ENCODE data around the gene EXD3. TPM values are rescaled to one million over a fixed set of nuclear protein-coding genes. Genes with fewer than 3 reads are reported as not detected.

EXD3 gene
- total and polyA plus RNA-seq, 2 of the 4 experiments (the other 2 are of a cell fraction) = 1.1 to 7.4 TPM

DNA sequence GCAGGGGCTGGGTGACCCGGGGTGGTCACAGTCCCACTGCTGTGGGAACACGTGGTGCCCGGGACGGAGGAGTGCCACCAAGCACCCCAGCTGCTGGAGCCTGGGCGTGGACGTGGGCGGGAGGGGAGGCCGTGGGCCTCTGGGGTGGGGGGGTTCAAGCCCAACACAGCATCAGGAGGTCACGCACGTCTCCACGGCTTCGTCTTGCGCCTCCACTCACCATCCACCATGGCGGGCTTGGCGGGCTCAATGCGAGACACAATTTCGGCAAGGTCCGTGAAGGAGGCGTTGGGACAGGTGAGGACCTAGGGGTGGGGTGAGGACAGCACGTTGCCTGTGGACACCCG, 38.3 kb upstream of the EXD3 start:
- Histone ChIP-seq H3K79me1 (ENCODE audit: low read depth in 1 of 2, low read length in 2 of 2) (peaks cover 3 to 22% of the 10 kb centered on the region in 2 experiments; a peak in 3 of 4 replicates), H3K4me1 (ENCODE audit: control insufficient read depth, insufficient read depth, low read length) (peaks cover 16% of the 10 kb centered on the region), H3K4me3 (ENCODE audit: insufficient read depth, low read depth, low read length) (no peak overlapping the region), H3K9ac (ENCODE audit: low read depth, low read length) (no peak overlapping the region), H3K36me3 (ENCODE audit: control insufficient read depth, insufficient read depth, low read length) (peaks cover 5% of the 10 kb centered on the region; the same call in 1 of the 2 replicates), H3K9me1 (ENCODE audit: insufficient read depth, low read length) (no peaks in the 10 kb centered on the region), H3K14ac (replicated peaks; ENCODE audit: low read depth, low read length) (no peak overlapping the region), H2AFZ (replicated peaks; ENCODE audit: low read length, poor library complexity) (peak overlapping the region; percentile 49), H4K20me1 (ENCODE audit: insufficient read depth, low read length) (peaks cover 21% of the 10 kb centered on the region), H3K9me3 (ENCODE audit: control insufficient read depth, insufficient read depth, low read length) (no peaks in the 10 kb centered on the region), H2BK5ac (ENCODE audit: low read depth, low read length, poor library complexity, severe bottlenecking) (no peak overlapping the region), H2AK5ac (ENCODE audit: low read depth, low read length) (no peak overlapping the region), H3K27me3 (ENCODE audit: control insufficient read depth, insufficient read depth, low read length) (peaks cover 2% of the 10 kb centered on the region; the same call in 1 of the 2 replicates), H4K91ac (ENCODE audit: insufficient read depth, low read depth, low read length) (no peak overlapping the region), H2BK15ac (ENCODE audit: low read depth, low read length) (no peak overlapping the region), H3K18ac (ENCODE audit: low read depth, low read length) (no peak overlapping the region), H3K27ac (ENCODE audit: insufficient read depth, low read length) (no peak overlapping the region), H3K56ac (ENCODE audit: extremely low read depth, insufficient read depth, low read length) (no peak overlapping the region), H4K5ac (ENCODE audit: low read depth, low read length) (no peak overlapping the region), H4K8ac (ENCODE audit: low read depth in 2 of 2, low read length in 2 of 2) (no peak overlapping the region), H2BK20ac (ENCODE audit: low read depth, low read length) (no peak overlapping the region), H3K23ac (ENCODE audit: low read depth, low read length) (no peak overlapping the region), H2AK9ac (replicated peaks; ENCODE audit: low read depth, low read length, poor library complexity) (no peak overlapping the region), H3K4ac (ENCODE audit: low read depth, low read length) (no peak overlapping the region), H2BK120ac (ENCODE audit: low read depth, low read length) (no peak overlapping the region), H3K4me2 (ENCODE audit: low read depth, low read length) (no peak overlapping the region)
- DNase-seq (no peak), ATAC-seq (ENCODE audit: low read depth) (no peak)
- CTCF ChIA-PET = no interaction called here
- no TSS peak for BruUV-seq (replicated peaks)
- no CpG with 5 or more reads among the region's 21 CpGs for WGBS, 2 experiments (ENCODE audit: extremely low coverage in 2 of 2, insufficient read length in 1 of 2)
- in situ Hi-C loops (cut with MboI; ENCODE audit: low sequenced_read_pairs) = no loop called here
- intact Hi-C loops (cut with micrococcal nuclease) = no loop called here
- POLR2A ChIA-PET (ENCODE audit: unreplicated experiment) = no interaction called here
- dilution Hi-C loops (cut with HindIII; ENCODE audit: low sequenced_read_pairs, unreplicated experiment) = no loop called here
- TF ChIP-seq, protein P1, sequence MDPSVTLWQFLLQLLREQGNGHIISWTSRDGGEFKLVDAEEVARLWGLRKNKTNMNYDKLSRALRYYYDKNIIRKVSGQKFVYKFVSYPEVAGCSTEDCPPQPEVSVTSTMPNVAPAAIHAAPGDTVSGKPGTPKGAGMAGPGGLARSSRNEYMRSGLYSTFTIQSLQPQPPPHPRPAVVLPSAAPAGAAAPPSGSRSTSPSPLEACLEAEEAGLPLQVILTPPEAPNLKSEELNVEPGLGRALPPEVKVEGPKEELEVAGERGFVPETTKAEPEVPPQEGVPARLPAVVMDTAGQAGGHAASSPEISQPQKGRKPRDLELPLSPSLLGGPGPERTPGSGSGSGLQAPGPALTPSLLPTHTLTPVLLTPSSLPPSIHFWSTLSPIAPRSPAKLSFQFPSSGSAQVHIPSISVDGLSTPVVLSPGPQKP (IDR thresholded peaks at IDR 0.05; ENCODE audit: borderline replicate concordance, low read depth, low read length) = no peak
- TF ChIP-seq FOS (IDR thresholded peaks at IDR 0.05; ENCODE audit: low read depth, low read length) (no peak), CEBPB (IDR thresholded peaks at IDR 0.05; ENCODE audit: low read depth, low read length) (no peak), NFE2L2 (IDR thresholded peaks at IDR 0.05; ENCODE audit: low read depth, low read length) (no peak), POLR2A (IDR thresholded peaks at IDR 0.05; ENCODE audit: low read depth, low read length) (no peak), MAFK (IDR thresholded peaks at IDR 0.05; ENCODE audit: low read depth, low read length) (no peak), MAZ (IDR thresholded peaks at IDR 0.05; ENCODE audit: borderline replicate concordance, low read depth, low read length) (no peak)
- TF ChIP-seq, protein P2, sequence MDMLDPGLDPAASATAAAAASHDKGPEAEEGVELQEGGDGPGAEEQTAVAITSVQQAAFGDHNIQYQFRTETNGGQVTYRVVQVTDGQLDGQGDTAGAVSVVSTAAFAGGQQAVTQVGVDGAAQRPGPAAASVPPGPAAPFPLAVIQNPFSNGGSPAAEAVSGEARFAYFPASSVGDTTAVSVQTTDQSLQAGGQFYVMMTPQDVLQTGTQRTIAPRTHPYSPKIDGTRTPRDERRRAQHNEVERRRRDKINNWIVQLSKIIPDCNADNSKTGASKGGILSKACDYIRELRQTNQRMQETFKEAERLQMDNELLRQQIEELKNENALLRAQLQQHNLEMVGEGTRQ (IDR thresholded peaks at IDR 0.05; ENCODE audit: low read depth, low read length) = no peak
- TF ChIP-seq, protein P3, sequence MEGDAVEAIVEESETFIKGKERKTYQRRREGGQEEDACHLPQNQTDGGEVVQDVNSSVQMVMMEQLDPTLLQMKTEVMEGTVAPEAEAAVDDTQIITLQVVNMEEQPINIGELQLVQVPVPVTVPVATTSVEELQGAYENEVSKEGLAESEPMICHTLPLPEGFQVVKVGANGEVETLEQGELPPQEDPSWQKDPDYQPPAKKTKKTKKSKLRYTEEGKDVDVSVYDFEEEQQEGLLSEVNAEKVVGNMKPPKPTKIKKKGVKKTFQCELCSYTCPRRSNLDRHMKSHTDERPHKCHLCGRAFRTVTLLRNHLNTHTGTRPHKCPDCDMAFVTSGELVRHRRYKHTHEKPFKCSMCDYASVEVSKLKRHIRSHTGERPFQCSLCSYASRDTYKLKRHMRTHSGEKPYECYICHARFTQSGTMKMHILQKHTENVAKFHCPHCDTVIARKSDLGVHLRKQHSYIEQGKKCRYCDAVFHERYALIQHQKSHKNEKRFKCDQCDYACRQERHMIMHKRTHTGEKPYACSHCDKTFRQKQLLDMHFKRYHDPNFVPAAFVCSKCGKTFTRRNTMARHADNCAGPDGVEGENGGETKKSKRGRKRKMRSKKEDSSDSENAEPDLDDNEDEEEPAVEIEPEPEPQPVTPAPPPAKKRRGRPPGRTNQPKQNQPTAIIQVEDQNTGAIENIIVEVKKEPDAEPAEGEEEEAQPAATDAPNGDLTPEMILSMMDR (conservative IDR thresholded peaks at IDR 0.05; ENCODE audit: low read depth, low read length) = no peak

Measured in IMR-90 (cell line).